ENCODE data around the gene JTB.

DNA sequence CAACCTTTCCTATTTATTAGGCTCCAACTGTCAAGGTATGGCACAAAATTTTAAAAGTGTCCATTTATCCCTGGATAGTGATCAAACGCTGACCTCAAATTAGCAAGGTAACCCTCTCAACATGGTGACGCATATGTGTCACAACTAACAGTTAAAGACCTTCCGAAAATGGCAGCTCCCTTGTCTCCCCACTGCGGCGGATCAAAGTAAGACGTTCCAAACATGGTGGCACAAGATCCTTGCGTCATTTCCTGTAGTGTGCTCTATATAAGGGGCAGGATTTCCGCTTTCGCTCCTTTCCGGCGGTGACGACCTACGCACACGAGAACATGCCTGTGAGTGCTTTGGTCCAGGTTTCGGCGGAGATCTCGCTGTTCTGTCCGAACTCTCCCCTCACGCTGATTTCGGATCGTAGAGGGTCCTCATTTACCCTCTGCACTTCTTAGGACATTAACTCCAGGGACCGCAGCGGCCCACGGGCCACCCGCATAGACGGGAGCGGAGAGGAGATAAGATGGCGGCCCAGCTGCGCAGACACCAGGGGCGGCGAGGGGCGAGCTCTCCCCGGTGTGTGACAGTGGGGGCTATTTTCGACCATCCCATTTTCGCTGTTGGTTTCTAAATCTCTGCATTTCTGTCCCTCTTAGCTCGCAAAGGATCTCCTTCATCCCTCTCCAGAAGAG, 13.1 kb upstream of the JTB start, which contains the start of gene RPS27:
- TF ChIP-seq EZH2 (IDR thresholded peaks at IDR 0.05; ENCODE audit: insufficient read depth, poor library complexity, severe bottlenecking) (no peak), EZH2phosphoT487 (IDR thresholded peaks at IDR 0.05; ENCODE audit: insufficient read depth, low read depth) (no peak)

All from GM23248 (cell line).